ENCODE results near the gene ANKRD27.

GRCh38 chr19:32615569-32615968, 59.4 kb downstream of the ANKRD27 start:
- no peak for TF ChIP-seq POLR2AphosphoS5 (IDR thresholded peaks at IDR 0.05)
- no peak for TF ChIP-seq CTCF (IDR thresholded peaks at IDR 0.05)
- TF ChIP-seq POLR2A (IDR thresholded peaks at IDR 0.05), result no peak
- TF ChIP-seq EP300 (IDR thresholded peaks at IDR 0.05; ENCODE audit: low read depth), result no peak
